Ovary (tissue), 3 donors: ENCODE results near the gene CCDC150.

Source experiments
- EP300 ChIP-seq: sonication (generic); formaldehyde crosslinking; IDR thresholded peaks from one replicate; pipeline ENCODE4 v1.6.1; 2017; ENCODE audit warnings: antibody characterized with exemption
- TF ChIP-seq, protein P1 (sequence below), 3 donors: fragments of 450-650 bp in 2 of 3; fragments of 200-600 bp in 1 of 3; IDR thresholded peaks; one replicate each; pipeline versions ENCODE4 v1.5.1 to v1.8.0; 2016 to 2022; ENCODE audit warnings: antibody characterized with exemption in 3 of 3, mild to moderate bottlenecking in 1 of 3
- donor health status: DM: no; HTN: no; CAD: no.

DNA sequence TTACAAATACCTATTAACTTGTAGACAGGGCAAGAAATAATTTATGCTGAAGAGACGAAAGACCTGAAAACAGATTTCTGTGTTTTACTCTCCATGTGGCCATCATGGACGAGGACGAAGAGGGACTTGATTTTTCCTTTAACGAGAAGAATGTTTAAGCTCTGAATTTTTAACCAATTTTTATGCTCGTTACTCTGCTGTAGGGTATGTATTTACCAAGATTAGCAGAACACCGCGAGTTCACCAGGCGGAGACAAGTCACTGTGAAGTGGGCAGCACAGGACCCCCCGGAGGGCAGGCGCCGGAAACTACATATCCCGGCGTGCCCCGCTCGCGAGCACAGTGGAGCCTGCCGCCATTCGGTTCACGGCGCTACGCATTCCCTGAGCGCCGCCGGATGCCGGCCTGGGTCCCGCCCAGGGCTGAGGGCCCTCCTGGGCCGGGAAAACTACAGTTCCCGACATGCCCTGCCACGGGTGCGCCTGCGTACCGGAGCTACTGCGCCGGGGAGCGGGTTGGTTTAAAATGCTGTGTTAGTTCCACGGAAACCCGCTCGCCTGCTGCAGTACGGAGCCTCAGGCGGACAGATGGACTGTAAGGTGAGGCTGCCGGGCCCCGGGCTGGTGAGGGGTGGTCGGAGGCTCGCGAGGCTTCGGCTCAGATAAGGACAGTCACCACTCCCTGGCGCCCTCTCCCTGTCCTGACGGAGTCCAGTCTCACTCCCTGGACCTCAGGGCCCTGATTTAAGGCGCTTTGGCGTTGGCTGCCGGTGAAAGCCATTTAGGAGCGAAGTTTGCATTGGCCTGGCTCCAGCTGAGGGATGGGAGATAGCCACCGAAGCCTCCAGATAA is at the start of gene CCDC150:
- TF ChIP-seq, protein P1, sequence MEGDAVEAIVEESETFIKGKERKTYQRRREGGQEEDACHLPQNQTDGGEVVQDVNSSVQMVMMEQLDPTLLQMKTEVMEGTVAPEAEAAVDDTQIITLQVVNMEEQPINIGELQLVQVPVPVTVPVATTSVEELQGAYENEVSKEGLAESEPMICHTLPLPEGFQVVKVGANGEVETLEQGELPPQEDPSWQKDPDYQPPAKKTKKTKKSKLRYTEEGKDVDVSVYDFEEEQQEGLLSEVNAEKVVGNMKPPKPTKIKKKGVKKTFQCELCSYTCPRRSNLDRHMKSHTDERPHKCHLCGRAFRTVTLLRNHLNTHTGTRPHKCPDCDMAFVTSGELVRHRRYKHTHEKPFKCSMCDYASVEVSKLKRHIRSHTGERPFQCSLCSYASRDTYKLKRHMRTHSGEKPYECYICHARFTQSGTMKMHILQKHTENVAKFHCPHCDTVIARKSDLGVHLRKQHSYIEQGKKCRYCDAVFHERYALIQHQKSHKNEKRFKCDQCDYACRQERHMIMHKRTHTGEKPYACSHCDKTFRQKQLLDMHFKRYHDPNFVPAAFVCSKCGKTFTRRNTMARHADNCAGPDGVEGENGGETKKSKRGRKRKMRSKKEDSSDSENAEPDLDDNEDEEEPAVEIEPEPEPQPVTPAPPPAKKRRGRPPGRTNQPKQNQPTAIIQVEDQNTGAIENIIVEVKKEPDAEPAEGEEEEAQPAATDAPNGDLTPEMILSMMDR (IDR thresholded peaks at IDR 0.05), result no peak
- no peak for TF ChIP-seq EP300
